SHP77 (cell line): ENCODE results near the gene RTTN.

Experiments
- DNase-seq, 2 experiments: peaks; one replicate each; lab custom pipeline; 2025; lab: John Stamatoyannopoulos, UW

RTTN gene

DNA sequence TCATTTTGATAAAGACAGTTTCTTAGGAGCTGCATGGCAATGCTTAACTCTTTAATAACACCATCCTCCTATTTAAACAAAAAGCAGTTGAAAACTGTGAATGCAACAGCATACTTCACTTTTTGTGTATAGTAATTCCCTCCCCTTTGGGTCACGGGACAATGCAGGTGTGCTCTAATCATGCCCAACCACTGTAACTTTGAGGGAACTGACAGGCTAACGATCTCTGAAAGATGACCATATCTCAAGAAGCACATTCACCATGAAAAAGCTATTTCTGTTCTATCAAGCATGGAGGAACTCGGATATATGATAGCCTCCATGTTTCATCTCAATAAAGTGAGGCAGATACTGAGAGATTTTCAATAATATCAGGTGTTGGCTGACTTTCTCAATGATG, 176.8 kb downstream of the RTTN start:
- no peak for DNase-seq

DNA sequence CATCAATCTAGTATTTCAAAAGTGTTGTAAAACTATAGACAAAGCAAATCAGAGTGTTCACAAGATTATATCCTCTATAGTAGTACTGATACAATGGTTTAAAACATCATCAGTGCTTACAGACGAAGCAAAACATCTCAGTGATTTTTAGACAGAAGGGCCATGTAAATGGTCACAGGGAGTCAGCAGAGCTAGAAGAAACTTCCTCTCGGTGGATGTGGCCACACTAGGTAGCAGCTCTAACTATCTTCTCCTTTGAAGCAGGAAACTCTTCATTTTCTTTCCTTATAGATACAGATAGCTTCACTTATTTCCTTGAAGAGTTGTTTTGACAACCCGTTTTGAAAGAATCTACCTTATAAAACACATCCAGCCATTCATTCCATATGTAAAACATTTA, 177.4 kb downstream of the RTTN start:
- DNase-seq, result no peak

DNA sequence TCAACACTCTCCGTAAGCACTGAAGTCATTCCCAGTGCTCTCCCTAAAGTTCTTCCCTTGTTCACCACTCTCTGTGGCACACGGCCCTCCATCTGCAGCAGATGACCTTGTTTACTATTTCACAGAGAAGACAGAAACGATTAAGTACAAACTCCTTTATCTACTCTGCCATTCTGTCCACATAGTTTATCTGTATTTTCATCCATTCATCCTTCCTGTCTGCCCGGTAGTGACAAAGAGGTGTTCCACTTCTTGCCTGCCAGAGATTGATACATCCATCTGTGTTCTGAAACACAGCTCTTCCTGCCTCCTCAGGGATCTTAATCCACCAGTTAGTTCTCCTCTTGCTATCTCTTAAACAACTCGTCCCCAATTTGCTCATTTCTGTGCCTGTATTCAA, 179.9 kb downstream of the RTTN start:
- DNase-seq, result no peak

DNA sequence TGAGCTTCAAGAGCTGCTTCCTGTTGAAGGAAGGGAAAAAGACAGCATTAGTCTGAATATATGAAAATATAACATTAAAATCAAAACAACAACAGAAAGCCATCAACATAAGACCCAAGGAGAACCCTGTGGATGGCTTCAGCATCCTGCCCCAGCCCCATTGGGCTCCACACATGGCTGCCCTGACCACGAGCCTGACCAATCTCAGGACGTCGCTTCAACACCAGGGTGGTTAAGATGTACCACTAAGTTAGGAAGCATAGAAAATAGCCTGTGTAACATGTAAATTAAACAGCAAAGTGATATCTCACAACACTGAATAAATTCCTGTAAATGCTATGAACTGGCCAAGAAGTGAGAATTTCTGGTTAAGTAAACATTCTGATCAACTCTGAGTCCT, 180.7 kb downstream of the RTTN start:
- no peak for DNase-seq

DNA sequence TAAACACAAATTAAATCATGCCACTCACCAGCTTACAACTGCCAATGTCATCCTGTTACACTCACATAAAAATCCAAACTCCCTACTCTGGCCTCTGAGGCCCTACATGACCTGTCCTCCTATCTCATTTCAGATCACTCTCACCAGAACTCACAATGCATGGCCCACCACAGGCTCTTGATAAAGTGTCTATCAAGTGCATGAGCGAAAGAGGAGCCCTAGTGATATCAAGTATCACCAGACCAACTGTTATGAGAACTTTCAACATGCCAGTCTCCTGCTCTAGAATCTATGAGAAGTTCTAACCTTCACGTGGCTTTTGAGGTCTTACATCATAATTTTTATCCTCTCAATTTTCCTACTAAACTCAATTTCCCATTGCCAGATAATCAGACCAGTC, 181.4 kb downstream of the RTTN start:
- DNase-seq, result no peak

DNA sequence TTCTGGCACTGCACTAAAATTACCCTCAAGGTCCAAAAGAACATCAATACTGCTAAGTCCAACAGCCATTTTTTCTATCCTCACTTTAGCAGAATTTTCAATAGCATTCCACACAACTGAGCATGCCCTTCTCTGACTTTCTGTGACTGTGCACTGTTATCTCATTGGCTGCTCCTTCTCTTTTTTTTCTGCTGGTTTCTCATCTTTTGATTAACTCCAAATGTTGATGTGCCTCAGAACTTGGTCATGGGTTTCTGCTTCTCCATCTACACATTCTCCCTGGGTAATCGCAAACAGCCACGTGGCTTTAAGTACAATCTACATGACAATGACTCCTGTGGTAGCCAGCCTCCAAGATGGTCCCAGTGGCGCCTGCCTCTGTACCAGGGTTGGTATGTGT, 182.9 kb downstream of the RTTN start:
- DNase-seq, result no peak

DNA sequence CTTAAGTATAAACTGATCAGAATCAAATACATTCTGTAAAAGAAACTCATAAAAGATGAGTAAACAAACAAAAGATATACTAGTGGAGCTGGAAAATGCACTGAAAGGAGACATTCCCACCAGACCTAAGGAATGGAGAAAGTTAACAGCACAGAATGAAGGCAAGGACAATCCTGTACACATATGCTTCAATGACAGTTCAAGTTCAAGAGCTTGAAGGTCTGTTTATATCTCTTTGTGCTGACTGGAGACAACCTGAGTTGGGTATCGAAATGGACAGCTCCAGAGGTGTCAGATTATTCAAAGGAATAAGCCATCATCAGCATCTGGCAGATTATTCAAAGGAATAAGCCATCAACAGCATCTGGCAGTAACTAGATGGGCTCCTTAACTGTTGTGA, 184.0 kb downstream of the RTTN start:
- DNase-seq, result no peak

DNA sequence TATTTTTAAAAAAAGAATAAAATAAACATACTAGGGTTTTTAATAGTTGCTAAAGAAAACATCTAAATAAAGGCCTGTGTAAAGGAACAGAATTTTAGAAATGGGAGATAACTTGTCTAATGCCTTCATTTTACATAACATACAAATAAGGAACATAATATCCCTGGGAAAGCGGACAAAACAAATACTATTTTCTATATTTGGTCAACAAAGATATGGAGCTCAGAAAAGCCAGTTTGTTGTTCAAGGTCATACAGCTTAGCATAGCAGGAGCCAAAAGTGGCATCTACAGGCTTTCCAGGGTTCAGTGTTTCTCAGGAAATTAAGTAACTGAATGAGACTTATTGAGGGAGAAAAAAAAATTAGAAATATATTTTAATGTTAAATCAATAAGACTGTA, 184.4 kb downstream of the RTTN start:
- no peak for DNase-seq

DNA sequence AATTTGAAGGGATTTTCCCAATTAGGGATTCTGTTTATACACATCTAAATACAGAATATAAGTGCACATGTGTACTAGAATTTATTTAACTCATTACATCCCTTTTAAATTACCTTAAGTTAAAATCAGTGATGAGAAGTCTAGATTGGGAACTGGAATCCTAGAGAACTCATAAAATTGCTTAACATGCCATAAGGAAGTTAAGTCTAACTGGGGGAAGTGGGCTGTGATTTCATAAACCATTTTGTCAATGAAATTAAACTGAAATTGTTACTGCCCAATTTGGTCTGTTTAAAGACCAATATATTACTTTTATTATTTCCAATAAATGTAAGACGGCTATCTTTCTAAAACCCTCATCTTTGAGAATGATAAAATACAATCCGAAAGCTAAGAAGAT, 185.5 kb downstream of the RTTN start:
- no peak for DNase-seq

DNA sequence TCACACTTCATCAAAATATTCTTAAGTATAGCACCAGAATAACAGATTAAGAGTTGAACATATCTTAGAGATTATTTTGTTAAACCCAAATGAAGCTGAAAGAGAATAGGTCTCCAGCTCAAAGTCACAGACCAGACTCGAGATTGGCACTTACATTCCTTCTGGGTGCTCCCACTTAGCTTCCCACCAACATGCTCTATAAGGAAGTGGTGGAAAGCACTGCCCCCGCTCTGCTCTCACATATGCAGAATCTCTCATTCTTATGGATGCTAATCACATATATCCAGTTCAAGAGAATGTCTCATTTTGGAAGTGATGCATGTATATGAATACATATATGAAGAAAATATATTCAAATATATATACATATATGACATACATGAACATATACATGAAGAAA, 186.4 kb downstream of the RTTN start:
- no peak for DNase-seq

DNA sequence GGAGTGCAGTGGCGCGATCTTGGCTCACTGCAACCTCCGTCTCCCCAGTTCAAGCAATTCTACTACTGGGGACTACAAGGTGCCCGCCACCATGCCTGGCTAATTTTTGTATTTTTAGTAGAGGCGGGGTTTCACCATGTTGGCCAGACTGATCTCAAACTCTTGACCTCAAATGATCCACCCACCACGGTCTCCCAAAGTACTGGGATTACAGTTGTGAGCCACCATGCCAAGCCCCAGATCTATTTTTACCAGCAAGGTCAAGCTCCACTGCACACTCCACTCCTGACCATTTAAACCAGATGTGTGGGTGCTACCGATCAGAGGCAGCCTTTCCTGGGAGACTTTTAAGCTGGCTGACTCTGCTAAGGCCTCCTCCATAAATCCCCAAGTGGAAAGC, 190.4 kb downstream of the RTTN start:
- no peak for DNase-seq

DNA sequence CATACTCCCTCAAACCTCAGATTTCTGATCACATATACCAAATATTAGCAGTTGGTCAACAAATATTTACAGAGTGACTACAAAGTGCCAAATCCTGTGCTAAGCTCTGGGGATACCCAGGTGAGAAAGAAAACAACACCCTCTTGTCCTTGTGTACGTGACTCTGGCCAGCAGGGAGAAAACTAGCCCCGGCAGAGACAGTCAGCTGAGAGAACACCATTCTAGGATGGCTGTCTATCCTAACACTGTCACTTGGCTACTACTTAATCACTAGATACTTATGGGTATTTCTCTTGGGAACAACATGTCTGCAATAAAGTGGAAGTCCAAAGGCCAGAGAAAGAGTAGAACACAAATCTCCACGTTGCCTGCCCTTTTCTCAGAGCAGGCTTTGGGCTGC, 199.9 kb downstream of the RTTN start:
- no peak for DNase-seq

DNA sequence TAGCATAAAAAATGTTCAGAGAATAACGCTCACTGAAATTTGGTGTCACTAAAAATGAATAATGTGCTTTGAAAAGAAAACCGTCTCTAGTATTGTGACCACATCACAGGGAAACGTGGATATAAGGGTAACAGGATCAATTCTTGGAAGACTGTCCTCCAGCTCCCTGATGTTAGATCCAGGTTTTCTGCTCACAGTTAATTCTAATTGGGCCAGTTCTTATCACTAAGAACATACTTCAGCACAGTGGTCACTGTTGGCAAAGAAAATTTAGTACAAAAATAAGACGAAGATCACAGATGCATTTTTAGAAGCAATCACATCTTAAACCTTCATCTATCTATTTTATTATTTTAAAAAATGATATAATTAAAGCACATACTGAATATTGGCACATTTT, 200.8 kb downstream of the RTTN start:
- DNase-seq, result no peak

DNA sequence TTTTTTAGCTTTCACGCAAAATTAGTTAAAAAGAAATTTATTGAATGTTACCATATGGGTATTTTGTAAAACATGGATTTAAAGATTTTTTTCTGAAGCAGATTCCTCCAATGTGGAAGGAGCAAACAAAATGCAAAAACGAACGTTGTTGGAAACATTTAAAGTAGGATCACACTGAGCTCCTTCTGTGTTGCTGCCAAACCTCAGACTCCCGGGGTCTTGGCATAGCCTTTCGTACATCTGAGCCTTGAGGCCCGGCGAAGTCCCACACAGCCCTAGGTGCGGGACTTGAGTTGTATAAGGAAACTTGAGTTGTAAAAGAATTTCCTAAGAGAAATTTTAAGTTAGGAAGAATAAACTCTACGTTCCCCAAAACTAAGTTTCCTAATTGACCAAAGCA, 205.8 kb downstream of the RTTN start:
- no peak for DNase-seq

DNA sequence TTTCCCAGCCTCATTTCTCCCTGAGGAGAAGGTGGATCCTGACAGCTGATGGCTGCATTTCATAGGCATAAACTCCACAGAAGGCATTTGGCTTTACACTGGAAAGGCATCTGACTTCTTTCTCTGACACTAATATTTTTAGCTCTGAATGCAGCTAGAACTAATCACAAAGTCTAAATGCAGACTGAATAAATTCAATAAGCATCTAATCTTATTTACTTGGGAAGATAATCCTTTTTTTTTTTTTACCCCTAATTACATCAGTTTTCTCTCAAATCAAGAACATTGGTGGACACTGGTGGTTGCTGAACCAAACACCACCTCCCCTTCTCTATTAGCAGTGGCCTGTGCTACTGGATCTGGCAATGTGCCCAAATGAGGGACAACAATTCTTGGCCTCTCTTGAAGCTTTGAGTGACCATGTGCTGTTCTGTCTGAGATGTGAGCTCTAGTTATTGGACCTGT, 206.9 kb downstream of the RTTN start:
- no peak for DNase-seq

DNA sequence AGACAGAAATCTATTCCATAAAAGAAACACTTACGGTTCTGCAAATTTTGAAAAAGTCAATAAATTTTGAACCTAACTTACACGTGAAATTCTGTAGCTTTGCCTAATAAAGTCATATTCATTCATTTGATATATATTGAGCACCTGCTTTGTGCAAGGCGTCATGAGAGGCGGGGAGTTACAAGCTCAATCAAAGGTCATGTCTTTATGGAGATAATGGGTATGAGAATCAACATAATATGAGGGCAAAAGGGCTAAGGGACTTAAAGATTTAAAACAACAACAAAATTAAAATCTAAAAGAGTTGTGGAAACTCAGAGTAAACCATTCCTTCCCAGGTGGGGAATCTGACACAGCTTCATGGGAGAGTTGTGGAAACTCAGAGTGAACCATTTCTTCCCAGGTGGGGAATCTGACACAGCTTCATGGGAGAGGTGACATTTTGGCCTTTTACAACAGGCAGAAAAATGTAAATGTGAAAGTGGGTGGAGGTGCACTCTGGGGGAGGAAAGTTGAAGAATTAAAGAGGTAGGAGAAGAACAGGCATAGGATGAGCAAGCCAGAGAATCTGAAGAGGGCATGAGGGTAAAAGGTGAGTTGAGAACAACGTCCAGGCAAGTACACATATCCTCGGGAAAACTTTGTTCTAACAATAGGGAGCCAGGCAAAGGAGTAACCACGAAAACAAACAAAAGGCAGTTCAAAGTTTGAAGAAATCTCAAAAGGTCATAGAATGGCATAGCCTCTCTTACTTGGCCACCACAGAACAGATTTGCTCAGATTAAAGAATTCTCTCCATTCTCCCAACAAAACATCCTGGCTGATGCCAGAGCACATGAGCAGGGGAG, 208.3 kb downstream of the RTTN start:
- no peak for DNase-seq

DNA sequence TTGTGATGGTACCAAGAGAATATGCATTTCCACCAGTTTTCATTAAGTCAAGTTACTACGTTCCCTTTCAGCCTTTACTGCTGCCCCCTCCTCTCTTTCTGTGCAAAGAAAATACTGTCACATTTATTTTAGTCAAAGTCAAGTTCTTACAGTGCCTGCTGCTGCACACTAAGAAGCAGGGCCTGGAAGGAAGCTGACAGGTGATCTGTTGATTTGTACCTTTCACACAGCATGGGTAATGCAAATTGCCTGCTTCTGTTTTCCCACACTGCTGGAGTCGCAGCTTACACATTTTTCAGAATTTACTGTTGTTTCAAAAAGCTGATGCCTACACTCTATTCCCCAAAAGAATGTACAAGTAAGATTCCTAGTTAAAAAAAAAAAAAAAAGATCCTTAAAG, 209.1 kb downstream of the RTTN start:
- no peak for DNase-seq

DNA sequence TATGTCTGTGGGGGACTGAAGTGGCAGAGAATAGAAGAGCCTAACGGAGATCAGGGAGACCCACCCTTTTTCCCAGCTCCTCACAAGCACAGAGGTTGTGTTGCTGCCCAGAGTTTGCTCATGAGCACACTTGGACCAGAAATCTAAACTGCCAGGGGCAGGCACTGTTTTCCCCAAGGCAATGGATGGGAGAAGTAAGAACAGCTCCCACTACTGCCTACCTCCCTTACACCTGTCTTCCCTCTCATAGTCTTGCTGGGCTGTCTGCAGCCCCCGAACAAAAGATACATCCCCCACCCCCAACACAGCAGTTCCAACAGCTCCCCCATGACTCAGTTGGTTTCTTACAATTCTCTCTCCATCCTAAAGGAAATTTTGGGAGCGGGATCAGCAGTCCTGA, 209.7 kb downstream of the RTTN start:
- no peak for DNase-seq

DNA sequence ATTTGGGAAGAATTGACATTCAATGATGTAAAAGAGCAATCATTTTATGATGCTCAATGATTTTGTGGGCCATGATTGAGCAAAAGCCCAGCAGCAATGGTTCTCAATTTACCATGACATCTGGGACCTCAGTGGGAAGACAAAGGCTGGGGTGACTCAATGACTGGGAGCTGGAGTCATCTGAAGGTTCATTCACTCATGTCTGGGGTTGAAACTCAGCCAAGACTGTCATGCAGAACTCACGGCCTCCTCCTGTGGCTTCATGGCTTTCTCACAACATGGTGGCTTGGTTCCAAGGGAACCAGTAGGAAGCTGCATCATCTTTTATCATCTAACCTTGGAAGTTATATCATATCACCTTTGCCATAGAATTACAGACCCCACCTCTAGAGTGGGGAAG, 212.7 kb downstream of the RTTN start:
- DNase-seq, result no peak

DNA sequence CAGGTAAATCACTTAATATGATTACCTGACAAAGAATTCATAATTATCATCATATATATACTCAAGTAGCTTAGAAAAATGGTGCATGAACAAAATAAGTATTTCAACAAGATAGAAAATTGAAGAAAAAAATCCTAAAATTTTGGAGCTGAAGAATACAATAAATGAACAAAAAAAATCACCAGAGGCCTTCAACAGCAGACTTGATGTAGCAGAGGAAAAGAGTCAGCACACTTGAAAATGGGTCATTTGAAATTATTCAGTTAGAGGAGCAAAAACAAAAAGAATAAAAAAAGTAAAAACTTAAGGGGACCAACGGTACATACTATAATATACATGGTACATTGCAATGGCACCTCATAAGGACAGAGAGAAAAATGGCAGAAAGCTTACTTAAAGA, 217.6 kb downstream of the RTTN start:
- DNase-seq, result no peak

DNA sequence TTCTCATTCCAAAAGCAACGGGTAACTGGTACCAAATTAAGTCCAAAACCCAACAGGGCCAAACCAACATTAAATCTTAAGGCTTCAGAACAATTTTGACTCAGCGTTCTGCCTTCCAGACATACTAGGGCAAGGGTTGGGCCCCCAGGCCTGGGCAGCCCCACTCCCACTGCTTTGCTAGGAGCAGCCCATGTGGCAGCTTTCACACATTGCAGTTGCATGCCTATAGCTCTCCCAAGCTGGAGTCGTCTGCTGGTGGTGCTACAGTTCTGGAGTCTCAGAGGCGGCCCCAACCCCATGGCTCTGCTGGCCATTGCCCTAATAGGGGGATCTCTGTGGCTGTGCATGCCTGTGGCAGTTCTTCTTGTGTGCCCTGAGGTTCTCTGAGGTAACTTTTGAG, 220.2 kb downstream of the RTTN start:
- no peak for DNase-seq

DNA sequence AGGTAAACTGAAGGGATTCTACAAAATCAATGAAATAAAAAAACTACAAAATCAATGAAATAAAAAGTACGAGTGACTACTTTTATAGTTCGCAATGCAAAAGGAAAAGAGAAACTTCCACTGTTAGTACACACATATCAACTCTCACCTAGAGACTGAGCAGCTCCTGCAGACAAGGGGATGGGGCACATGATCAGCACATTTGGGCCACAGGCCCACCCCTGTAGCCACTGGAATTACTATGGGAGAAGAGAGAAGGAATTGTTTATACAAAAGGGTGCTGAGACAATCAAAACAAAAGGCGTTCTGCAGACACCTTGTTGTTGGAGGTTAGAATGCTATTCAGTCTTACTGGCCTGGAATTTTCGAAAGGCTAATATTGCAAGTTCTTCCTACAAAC, 223.1 kb downstream of the RTTN start:
- DNase-seq, result no peak

DNA sequence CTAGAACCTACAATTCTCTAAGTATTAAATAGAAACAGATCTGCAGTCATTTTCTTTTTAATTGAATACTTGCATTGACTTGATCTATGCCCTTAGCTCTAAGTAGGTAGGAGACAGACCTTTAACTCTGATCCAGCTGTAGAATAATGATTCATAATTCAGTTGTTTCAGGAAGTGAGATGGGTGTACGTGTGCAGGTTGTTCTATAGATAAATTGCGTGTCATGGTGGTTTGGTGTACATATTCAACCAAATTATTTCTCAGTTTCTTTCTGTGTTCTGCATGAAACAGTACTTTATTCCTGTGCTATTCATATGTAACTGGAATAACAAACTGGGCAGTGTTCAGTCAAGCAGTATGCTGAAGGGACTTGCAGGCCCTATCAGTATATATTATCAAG, 223.5 kb downstream of the RTTN start:
- DNase-seq, result no peak
